WERI-Rb-1 (cell line): Measurements from ENCODE around the gene HCRTR1.
A peak's percentile ranks its signal among the peaks of the same experiment; 100 is the strongest.

Experiments used
- DNase-seq: peaks from one replicate; pipeline ENCODE4 v3.0.0-alpha.2; 2020
- H3K27ac ChIP-seq: fragments of 250-450 bp; sonication (Bioruptor Pico); 2 replicates; pipeline ENCODE4 v1.5.1; 2020; ENCODE audit warnings: mild to moderate bottlenecking, moderate library complexity
- H3K27me3 ChIP-seq: fragments of 250-450 bp; sonication (Bioruptor Pico); 2 replicates; pipeline ENCODE4 v1.5.1; 2021; ENCODE audit warnings: mild to moderate bottlenecking, low read depth, moderate library complexity; ENCODE audit not compliant: insufficient read depth, severe bottlenecking
- H3K36me3 ChIP-seq: fragments of 250-450 bp; sonication (Bioruptor Pico); 2 replicates; pipeline ENCODE4 v1.5.1; 2020; ENCODE audit warnings: mild to moderate bottlenecking, moderate library complexity
- H3K4me3 ChIP-seq: 2 replicates; pipeline ENCODE4 v1.5.1; 2011; ENCODE audit warnings: low read depth, mild to moderate bottlenecking, control low read depth, low read length
- H3K9me3 ChIP-seq: fragments of 250-450 bp; sonication (Bioruptor Pico); 2 replicates; pipeline ENCODE4 v1.5.1; 2021; ENCODE audit warnings: mild to moderate bottlenecking, moderate library complexity; ENCODE audit not compliant: severe bottlenecking
- CTCF ChIP-seq: IDR thresholded peaks from 2 replicates; pipeline ENCODE4 v1.5.1; 2011; ENCODE audit warnings: low read depth, mild to moderate bottlenecking, control low read depth, inconsistent platforms, low read length

HCRTR1 gene

DNA sequence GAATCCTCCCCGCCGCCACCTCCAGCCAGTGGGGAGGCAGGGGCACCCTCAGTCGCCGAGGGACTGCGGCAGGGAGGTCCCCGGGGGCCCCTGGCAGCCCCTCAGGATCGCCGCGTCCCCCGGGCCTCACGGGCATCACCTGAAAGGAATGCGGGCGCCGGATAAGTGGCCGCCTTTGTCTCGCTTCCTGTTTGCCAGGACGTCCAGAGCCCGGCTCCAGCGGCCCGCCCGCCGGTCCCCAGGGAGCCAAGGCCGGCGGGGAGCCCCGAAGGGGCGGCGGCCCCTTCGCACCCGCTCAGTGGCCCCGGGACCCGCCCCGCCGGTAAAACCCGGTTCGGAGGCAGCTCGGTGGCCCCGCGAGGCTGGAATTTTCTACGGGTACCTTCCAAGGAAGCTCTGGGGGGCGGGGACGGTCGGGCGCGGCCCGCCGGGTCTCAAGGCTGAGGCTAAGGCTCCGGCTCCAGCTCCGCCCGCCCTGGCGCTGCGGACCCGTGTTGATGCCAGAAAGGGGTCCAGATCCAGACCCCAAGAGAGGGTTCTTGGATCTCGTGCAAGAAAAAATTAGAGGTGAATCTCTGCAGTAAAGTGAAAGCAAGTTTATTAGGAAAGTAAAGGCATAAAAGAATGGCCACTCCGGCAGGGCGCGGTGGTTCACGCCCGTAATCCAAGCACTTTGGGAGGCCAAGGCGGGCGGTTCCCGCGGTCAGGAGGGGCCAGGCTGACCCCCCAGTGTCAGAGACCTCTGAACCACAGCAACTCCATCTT is 28.6 kb upstream of the HCRTR1 start:
- no peaks in the 10 kb centered on the region for H3K9me3 ChIP-seq
- no peak overlapping the region for H3K4me3 ChIP-seq
- H3K36me3 ChIP-seq = no peaks in the 10 kb centered on the region
- no peak for DNase-seq
- no peaks in the 10 kb centered on the region for H3K27me3 ChIP-seq
- no peak overlapping the region for H3K27ac ChIP-seq
- no peak for TF ChIP-seq CTCF

DNA sequence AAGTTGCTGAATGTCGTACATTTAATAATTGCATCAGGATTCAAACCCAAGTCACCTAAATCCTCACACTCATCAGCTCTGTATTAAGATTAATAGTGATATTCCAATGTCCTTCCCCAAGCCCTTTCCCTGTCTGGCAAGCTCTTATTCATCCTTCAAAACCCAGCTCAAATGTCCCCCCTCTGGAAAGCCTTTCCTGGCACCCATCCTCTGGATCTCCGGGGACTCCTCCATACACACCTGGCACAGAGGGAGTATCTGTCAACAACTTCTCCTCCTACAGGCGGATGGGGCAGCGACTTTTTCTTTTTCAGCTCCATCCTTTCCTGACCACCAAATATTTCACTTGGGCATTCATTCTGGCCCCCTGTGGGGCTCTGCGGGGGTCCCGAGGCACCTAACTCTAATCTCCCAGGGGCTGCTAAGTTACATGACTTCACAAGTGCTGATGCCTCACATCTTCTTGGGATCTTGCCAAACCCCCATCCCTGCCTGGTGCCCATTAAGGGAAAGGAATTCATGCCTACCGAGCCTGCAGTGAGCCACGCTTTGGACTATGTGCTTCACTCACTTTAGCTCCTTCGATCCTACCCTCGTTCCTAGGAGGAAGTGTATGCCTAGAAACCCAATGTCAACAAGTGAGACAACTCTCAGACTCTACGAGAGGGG is 25.9 kb upstream of the HCRTR1 start:
- Histone ChIP-seq H3K27ac (no peak overlapping the region), H3K9me3 (no peaks in the 10 kb centered on the region), H3K4me3 (no peak overlapping the region), H3K36me3 (no peaks in the 10 kb centered on the region), H3K27me3 (no peaks in the 10 kb centered on the region)
- no peak for TF ChIP-seq CTCF
- no peak for DNase-seq

GRCh38 chr1:31592132-31592531 is 25.4 kb upstream of the HCRTR1 start:
- H3K27ac ChIP-seq = no peak overlapping the region
- DNase-seq = no peak
- no peaks in the 10 kb centered on the region for H3K36me3 ChIP-seq
- TF ChIP-seq CTCF = no peak
- no peak overlapping the region for H3K4me3 ChIP-seq
- no peaks in the 10 kb centered on the region for H3K27me3 ChIP-seq
- no peaks in the 10 kb centered on the region for H3K9me3 ChIP-seq

DNA sequence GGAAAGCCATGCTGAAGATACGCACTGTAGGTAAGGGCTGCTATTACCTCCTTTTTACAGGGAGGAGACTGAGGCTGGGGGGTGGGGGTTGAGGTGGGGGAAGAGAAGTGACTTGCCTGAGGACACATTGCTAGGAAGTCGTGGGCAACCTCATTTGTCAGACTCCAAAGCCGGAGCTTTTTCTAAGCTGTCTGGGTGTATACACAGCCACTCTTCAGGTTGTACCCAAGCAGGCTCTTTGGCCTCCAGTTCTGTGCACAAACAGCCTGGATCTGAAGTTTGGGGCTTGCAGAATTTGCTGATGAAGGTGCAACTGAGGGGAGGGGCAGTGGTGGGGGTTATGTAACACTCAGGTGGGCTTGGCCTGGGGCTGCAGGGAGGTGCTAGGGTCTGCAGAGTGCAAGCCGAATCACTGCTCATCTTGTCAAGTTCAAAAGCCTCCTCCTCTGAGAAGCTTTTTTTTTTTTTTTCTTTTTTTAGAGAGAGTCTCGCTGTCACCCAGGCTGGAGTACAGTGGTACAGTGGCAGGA is 24.3 kb upstream of the HCRTR1 start:
- no peak for TF ChIP-seq CTCF
- DNase-seq = no peak

GRCh38 chr1:31593770-31594632 is 23.5 kb upstream of the HCRTR1 start:
- peak; percentile 84 for DNase-seq
- peak; percentile 98 for TF ChIP-seq CTCF
- no peaks in the 10 kb centered on the region for H3K9me3 ChIP-seq
- H3K4me3 ChIP-seq = no peak overlapping the region
- H3K27ac ChIP-seq = no peak overlapping the region
- H3K27me3 ChIP-seq = no peaks in the 10 kb centered on the region
- no peaks in the 10 kb centered on the region for H3K36me3 ChIP-seq

More for the DNA sequence above, 24.3 kb upstream of the HCRTR1 start:
- no peaks in the 10 kb centered on the region for H3K36me3 ChIP-seq
- no peak overlapping the region for H3K27ac ChIP-seq
- H3K27me3 ChIP-seq = no peaks in the 10 kb centered on the region
- no peak overlapping the region for H3K4me3 ChIP-seq
- no peaks in the 10 kb centered on the region for H3K9me3 ChIP-seq
